Measurements from ENCODE around the gene SMIM1. TPM values are rescaled to one million over a fixed set of nuclear protein-coding genes. Genes with fewer than 3 reads are reported as not detected.
A peak's percentile ranks its signal among the peaks of the same experiment; 100 is the strongest.
"Not testable (repeated sequence)": the region's sequence is repeated elsewhere in the genome, so short reads cannot be mapped to it uniquely, and the experiment has no call there.

SMIM1 gene
- total RNA-seq, 6 experiments from 2014 or later: 2.6 to 8.7 (median 4.6) TPM

- H3K9me3 ChIP-seq: no peaks in the 10 kb centered on the region
- H3K27me3 ChIP-seq: no peaks in the 10 kb centered on the region
- H3K4me3 ChIP-seq: no peak overlapping the region
- H3K4me1 ChIP-seq: peaks cover 0 to 26% (median 8%) of the 10 kb centered on the region in 4 donors
- no peak overlapping the region for H3K27ac ChIP-seq
- peak in 1 of 3 donors; percentile 27 for DNase-seq
- no peak for ATAC-seq
- intact Hi-C loops (cut with DNase I): no loop called here
- no peak for TF ChIP-seq CTCF (IDR thresholded peaks at IDR 0.05)
- TF ChIP-seq POLR2A (IDR thresholded peaks at IDR 0.05): no peak
- WGBS (ENCODE audit: insufficient coverage, low coverage, low lambda C conversion rate, missing lambda C conversion rate): no CpG with 5 or more reads among the region's 18 CpGs
- peaks cover 0 to 14% (median 6%) of the 10 kb centered on the region in 4 donors for H3K36me3 ChIP-seq
Observed at GRCh38 chr1:3790952-3791351, 18.4 kb downstream of the SMIM1 start.

DNA sequence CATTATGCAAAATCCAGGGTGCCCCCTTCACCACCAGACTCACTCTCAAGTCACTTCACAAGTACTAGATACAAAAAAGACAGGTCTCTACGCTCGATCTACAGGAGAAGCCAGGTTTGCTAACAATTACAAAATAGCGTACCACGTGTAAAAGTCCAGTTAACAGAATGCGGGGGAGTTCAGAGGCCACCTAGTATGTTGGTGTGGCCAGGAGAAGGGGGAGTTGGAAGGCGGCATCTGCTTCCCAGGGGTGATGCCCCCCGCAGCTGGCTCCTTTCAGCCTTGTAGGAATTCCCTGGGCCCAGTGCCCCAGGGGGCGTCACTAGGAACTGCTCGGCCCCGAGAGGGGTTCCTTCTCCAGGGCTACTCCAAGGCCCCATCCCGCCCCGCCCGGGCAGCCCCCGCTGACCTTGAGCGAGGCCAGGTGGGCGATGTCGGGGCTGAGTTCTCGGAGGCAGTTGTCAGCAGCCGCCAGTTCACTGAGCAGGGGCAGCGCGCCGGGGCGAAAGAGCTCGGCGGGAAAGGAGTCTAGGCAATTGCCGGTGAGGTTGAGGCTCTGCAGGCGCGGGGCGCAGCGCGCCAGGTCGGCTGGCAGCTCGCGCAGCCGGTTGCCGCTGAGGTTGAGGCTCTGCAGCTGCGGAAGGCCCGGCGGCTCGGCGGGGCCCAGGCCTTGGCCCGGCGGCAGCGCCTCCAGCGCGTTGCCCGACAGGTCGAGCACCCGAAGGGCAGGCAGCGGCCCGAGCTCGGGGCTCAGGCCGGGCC is 23.1 kb downstream of the SMIM1 start:
- intact Hi-C loops (cut with DNase I): no loop called here
- H3K36me3 ChIP-seq: peaks cover 0 to 3% (median 0%) of the 10 kb centered on the region in 4 donors
- H3K4me3 ChIP-seq: peak overlapping the region; percentile 86 to 99 (median 94)
- TF ChIP-seq POLR2A (IDR thresholded peaks at IDR 0.05) (no peak), CTCF (IDR thresholded peaks at IDR 0.05) (no peak)
- DNase-seq (peak in 1 of 3 donors; percentile 54), ATAC-seq (peak in 1 of 4 donors; percentile 7)
- H3K4me1 ChIP-seq: peaks cover 0 to 25% (median 8%) of the 10 kb centered on the region in 4 donors
- 10% methylated on average over 4 of the region's 53 CpGs for WGBS (ENCODE audit: insufficient coverage, low coverage, low lambda C conversion rate, missing lambda C conversion rate)
- peak overlapping the region in 2 of 3 donors; percentile 23 to 63 for H3K27ac ChIP-seq
- no peaks in the 10 kb centered on the region for H3K27me3 ChIP-seq
- no peaks in the 10 kb centered on the region for H3K9me3 ChIP-seq

GRCh38 chr1:3796215-3797061 is 23.9 kb downstream of the SMIM1 start, which contains the start of gene LRRC47:
TSS of gene LRRC47 (minus strand) at chr1:3796498. CDS start at chr1:3796476, 22 bp downstream.
- 3% methylated on average over 35 of the region's 60 CpGs for WGBS (ENCODE audit: insufficient coverage, low coverage, low lambda C conversion rate, missing lambda C conversion rate)
- ATAC-seq: peak; percentile 100
- Histone ChIP-seq H3K27ac (peak within 1 kb of the TSS; percentile 22 to 63 (median 23)), H3K4me3 (peak within 1 kb of the TSS; percentile 86 to 99 (median 94)), H3K9me3 (no peaks in the 10 kb centered on the region), H3K27me3 (no peaks in the 10 kb centered on the region), H3K4me1 (peaks cover 0 to 25% (median 8%) of the 10 kb centered on the region in 4 donors), H3K36me3 (peaks cover 0 to 3% (median 0%) of the 10 kb centered on the region in 4 donors)
- TF ChIP-seq CTCF (IDR thresholded peaks at IDR 0.05) (no peak), POLR2A (IDR thresholded peaks at IDR 0.05) (peak; percentile 76)
- intact Hi-C loops (cut with DNase I): no loop called here
- peak; percentile 95 to 96 (median 96) for DNase-seq

DNA sequence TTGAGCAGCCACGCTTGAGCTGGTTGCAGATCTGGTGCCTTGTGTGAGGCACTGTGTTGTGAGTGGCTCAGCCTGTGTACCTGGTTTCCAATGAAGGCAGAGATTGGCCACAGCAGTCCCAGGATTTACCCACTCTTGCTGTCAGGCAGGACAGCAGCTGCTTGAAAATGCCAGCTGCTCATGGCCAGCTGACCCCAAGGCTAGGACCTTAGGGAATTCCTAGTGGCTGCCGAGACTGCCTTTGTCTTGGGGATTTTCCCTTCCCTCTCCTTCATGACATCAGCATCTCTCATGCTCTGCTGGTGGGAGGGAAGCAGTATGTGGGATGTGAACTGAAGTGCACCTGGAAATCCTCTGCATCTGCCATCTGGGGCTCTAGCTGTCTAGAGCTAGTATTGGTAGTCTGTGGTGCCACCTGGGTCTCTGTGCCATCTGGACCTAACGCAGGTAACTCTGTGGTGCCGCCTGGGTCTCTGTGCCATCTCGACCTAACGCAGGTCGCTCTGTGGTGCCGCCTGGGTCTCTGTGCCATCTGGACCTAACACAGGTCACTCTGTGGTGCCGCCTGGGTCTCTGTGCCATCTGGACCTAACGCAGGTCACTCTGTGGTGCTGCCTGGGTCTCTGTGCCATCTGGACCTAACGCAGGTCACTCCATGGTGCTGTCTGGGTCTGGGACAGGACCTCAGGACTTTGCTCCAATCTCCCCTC is 27.6 kb downstream of the SMIM1 start:
- no peak for ATAC-seq
- Histone ChIP-seq H3K4me1 (peaks cover 0 to 5% (median under 1%) of the 10 kb centered on the region in 4 donors), H3K4me3 (no peak overlapping the region), H3K27ac (no peak overlapping the region), H3K36me3 (no peaks in the 10 kb centered on the region), H3K27me3 (no peaks in the 10 kb centered on the region), H3K9me3 (no peaks in the 10 kb centered on the region)
- intact Hi-C loops (cut with DNase I): no loop called here
- WGBS (ENCODE audit: insufficient coverage, low coverage, low lambda C conversion rate, missing lambda C conversion rate): 36% methylated on average over 3 of the region's 11 CpGs
- no peak for TF ChIP-seq POLR2A (IDR thresholded peaks at IDR 0.05)
- TF ChIP-seq CTCF (IDR thresholded peaks at IDR 0.05): no peak
- DNase-seq: no peak

GRCh38 chr1:3800795-3801194 is 28.2 kb downstream of the SMIM1 start:
- H3K36me3 ChIP-seq; H3K9me3 ChIP-seq; H3K4me1 ChIP-seq; H3K27ac ChIP-seq; DNase-seq; H3K4me3 ChIP-seq; ATAC-seq; intact Hi-C loops (cut with DNase I); H3K27me3 ChIP-seq: not testable (repeated sequence)
- WGBS (ENCODE audit: insufficient coverage, low coverage, low lambda C conversion rate, missing lambda C conversion rate): 20% methylated on average over 2 of the region's 3 CpGs

Data from right lobe of liver (tissue), 6 donors.